Measurements from ENCODE around the gene LHFPL3.
A peak's percentile ranks its signal among the peaks of the same experiment; 100 is the strongest.

The LHFPL3 gene

GRCh38 chr7:104814126-104814525 lies 485.7 kb downstream of the LHFPL3 start:
- H3K4me1 Mint-ChIP-seq: peaks cover 4% of the 10 kb centered on the region
- no peak for DNase-seq
- H3K36me3 Mint-ChIP-seq (ENCODE audit: low read depth): no peaks in the 10 kb centered on the region
- peaks cover 7% of the 10 kb centered on the region for H3K27me3 Mint-ChIP-seq (ENCODE audit: low read depth, poor library complexity)
- H3K4me3 Mint-ChIP-seq: no peak overlapping the region
- no peak overlapping the region for H3K27ac Mint-ChIP-seq
- no peaks in the 10 kb centered on the region for H3K9me3 Mint-ChIP-seq
- TF ChIP-seq, protein P1, sequence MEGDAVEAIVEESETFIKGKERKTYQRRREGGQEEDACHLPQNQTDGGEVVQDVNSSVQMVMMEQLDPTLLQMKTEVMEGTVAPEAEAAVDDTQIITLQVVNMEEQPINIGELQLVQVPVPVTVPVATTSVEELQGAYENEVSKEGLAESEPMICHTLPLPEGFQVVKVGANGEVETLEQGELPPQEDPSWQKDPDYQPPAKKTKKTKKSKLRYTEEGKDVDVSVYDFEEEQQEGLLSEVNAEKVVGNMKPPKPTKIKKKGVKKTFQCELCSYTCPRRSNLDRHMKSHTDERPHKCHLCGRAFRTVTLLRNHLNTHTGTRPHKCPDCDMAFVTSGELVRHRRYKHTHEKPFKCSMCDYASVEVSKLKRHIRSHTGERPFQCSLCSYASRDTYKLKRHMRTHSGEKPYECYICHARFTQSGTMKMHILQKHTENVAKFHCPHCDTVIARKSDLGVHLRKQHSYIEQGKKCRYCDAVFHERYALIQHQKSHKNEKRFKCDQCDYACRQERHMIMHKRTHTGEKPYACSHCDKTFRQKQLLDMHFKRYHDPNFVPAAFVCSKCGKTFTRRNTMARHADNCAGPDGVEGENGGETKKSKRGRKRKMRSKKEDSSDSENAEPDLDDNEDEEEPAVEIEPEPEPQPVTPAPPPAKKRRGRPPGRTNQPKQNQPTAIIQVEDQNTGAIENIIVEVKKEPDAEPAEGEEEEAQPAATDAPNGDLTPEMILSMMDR (IDR thresholded peaks at IDR 0.05): no peak

DNA sequence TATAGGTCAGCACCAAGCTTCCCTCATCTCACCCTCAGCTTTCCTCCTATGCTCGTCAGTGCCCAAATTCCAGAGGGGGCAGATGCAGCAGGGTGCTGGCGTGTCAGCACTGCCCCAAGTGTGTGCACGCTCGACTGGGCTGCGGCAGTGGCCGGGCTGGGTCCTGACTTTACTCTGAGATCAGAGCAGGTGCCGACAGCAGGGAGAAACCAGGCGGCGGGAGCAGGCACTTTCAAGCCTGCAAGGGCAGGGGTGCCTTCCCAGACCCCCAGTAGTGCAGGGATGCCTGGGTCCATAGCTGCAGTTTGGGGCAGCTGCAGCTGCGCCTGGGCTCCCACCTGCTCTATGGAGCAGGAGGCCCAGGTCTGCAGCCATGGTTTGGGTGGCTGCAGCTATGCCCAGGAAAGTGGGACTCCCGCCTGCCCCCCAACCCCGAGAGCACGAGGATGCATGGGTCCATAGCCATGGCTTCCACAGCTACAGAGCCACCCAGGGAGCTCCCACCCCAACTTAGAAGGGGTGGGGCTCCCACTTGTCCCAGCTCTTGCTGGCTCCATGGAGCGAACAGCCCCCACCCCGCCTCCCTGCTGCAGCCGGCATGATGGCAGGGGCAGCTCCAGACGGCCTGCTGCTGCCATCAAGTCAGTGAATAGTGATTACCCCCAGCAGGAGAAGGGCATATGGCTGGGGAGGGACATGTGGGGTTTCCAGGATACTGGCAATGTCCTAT lies 486.4 kb downstream of the LHFPL3 start:
- Mint-ChIP-seq H3K9me3 (no peaks in the 10 kb centered on the region), H3K36me3 (ENCODE audit: low read depth) (no peaks in the 10 kb centered on the region), H3K4me3 (no peak overlapping the region), H3K4me1 (peaks cover 11% of the 10 kb centered on the region), H3K27ac (no peak overlapping the region), H3K27me3 (ENCODE audit: low read depth, poor library complexity) (peaks cover 7% of the 10 kb centered on the region)
- TF ChIP-seq, protein P1 (IDR thresholded peaks at IDR 0.05): no peak
- DNase-seq: no peak

DNA sequence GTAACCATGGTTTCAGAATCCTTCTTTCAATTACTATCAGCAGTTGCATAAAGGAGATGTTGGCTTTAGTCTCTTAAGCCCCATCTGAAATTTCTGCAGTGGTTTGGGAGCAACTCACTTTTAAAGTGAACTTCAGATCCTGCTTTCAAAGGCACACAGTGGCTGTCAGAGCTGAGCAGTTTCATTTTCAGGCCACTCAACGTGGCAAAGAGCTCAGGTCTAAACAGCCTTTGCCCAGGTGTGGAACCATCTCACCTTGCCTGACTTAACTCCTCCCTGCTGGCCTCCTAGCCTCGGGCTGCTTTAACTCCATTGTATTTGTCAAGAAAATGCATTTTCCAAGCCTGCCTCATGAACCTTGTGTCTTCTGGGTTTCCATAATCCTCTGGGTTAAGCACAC lies 488.1 kb downstream of the LHFPL3 start:
- peaks cover 28% of the 10 kb centered on the region for H3K4me1 Mint-ChIP-seq
- no peaks in the 10 kb centered on the region for H3K36me3 Mint-ChIP-seq (ENCODE audit: low read depth)
- H3K4me3 Mint-ChIP-seq: no peak overlapping the region
- H3K27me3 Mint-ChIP-seq (ENCODE audit: low read depth, poor library complexity): peaks cover 7% of the 10 kb centered on the region
- no peak overlapping the region for H3K27ac Mint-ChIP-seq
- no peaks in the 10 kb centered on the region for H3K9me3 Mint-ChIP-seq
- TF ChIP-seq, protein P1 (IDR thresholded peaks at IDR 0.05): no peak
- no peak for DNase-seq

- H3K36me3 Mint-ChIP-seq (ENCODE audit: low read depth): no peaks in the 10 kb centered on the region
- no peak overlapping the region for H3K4me3 Mint-ChIP-seq
- no peak overlapping the region for H3K27ac Mint-ChIP-seq
- peaks cover 33% of the 10 kb centered on the region for H3K4me1 Mint-ChIP-seq
- H3K27me3 Mint-ChIP-seq (ENCODE audit: low read depth, poor library complexity): peaks cover 10% of the 10 kb centered on the region
- no peak for DNase-seq
- TF ChIP-seq, protein P1 (IDR thresholded peaks at IDR 0.05): no peak
- H3K9me3 Mint-ChIP-seq: no peaks in the 10 kb centered on the region
Observed at GRCh38 chr7:104818961-104819880, 490.8 kb downstream of the LHFPL3 start.

GRCh38 chr7:104820836-104821535 lies 492.6 kb downstream of the LHFPL3 start:
- peaks cover 33% of the 10 kb centered on the region for H3K4me1 Mint-ChIP-seq
- TF ChIP-seq, protein P1 (IDR thresholded peaks at IDR 0.05): no peak
- no peaks in the 10 kb centered on the region for H3K9me3 Mint-ChIP-seq
- DNase-seq: peak; percentile 13
- H3K27ac Mint-ChIP-seq: peak overlapping the region; percentile 40
- no peaks in the 10 kb centered on the region for H3K36me3 Mint-ChIP-seq (ENCODE audit: low read depth)
- peaks cover 10% of the 10 kb centered on the region for H3K27me3 Mint-ChIP-seq (ENCODE audit: low read depth, poor library complexity)
- H3K4me3 Mint-ChIP-seq: no peak overlapping the region
